Upper lobe of right lung (tissue), 1 donor: ENCODE data around the gene RNH1. TPM values are rescaled to one million over a fixed set of nuclear protein-coding genes. Genes with fewer than 3 reads are reported as not detected.

Experiments
- ATAC-seq: fragments of 200-7000 bp; cut with Tn5 transposase; one replicate; pipeline ENCODE4 v1.9.1; 2020; ENCODE audit warnings: mild to moderate bottlenecking, moderate library complexity
- DNase-seq: peaks from one replicate; pipeline ENCODE4 v3.0.0-alpha.2; 2020
- H3K27ac ChIP-seq: fragments of 200-600 bp; one replicate; pipeline ENCODE4 v1.8.0; 2022
- H3K27me3 ChIP-seq: fragments of 200-600 bp; one replicate; pipeline ENCODE4 v1.8.0; 2022; ENCODE audit warnings: mild to moderate bottlenecking
- H3K36me3 ChIP-seq: fragments of 200-600 bp; one replicate; pipeline ENCODE4 v1.8.0; 2022
- H3K4me1 ChIP-seq: fragments of 200-600 bp; one replicate; pipeline ENCODE4 v1.8.0; 2022
- H3K4me3 ChIP-seq: fragments of 200-600 bp; one replicate; pipeline ENCODE4 v1.8.0; 2022; ENCODE audit warnings: mild to moderate bottlenecking
- H3K9me3 ChIP-seq: fragments of 200-600 bp; one replicate; pipeline ENCODE4 v1.8.0; 2022
- CTCF ChIP-seq: fragments of 200-600 bp; IDR thresholded peaks from one replicate; pipeline ENCODE4 v1.8.0; 2022; ENCODE audit warnings: antibody characterized with exemption
- intact Hi-C: fragments of 100-400 bp; cut with DNase I; formaldehyde crosslinking; loops from one replicate; pipeline ENCODE4 v1.11.0; 2022
- total RNA-seq: library from RNA; stranded (reverse); fragmentation: NEBNext Ultra II Directional; extraction: Animal tissue kit (Norgen Biotek cat#: 25700); gene quantifications from one replicate; pipeline ENCODE4 v1.2.1, GENCODE V29; 2021
- donor health status: DM: no; HTN: yes; CAD: no; lungs with severe emphysema.

Gene RNH1
- total RNA-seq, 1 donor from 2014 or later, result 245 TPM

- peak; percentile 63 for DNase-seq
- Histone ChIP-seq H3K36me3 (peaks cover 27% of the 10 kb centered on the region), H3K9me3 (no peaks in the 10 kb centered on the region), H3K27ac (no peak overlapping the region), H3K4me1 (peaks cover 31% of the 10 kb centered on the region), H3K4me3 (peak overlapping the region; percentile 92), H3K27me3 (no peaks in the 10 kb centered on the region)
- intact Hi-C loops, result no loop called here
- no peak for TF ChIP-seq CTCF
- ATAC-seq, result no peak
These were observed 26.7 kb upstream of the RNH1 start for GRCh38 chr11:533586-534395.

GRCh38 chr11:532986-533585, 26.0 kb upstream of the RNH1 start:
- Histone ChIP-seq H3K4me3 (no peak overlapping the region), H3K36me3 (peaks cover 27% of the 10 kb centered on the region), H3K27me3 (no peaks in the 10 kb centered on the region), H3K27ac (no peak overlapping the region), H3K4me1 (peaks cover 30% of the 10 kb centered on the region), H3K9me3 (no peaks in the 10 kb centered on the region)
- no peak for TF ChIP-seq CTCF
- ATAC-seq (no peak), DNase-seq (peak; percentile 68)
- intact Hi-C loops, result no loop called here

- Histone ChIP-seq H3K9me3 (no peaks in the 10 kb centered on the region), H3K4me1 (peaks cover 25% of the 10 kb centered on the region), H3K4me3 (no peak overlapping the region), H3K27me3 (no peaks in the 10 kb centered on the region), H3K27ac (no peak overlapping the region), H3K36me3 (peaks cover 27% of the 10 kb centered on the region)
- no peak for DNase-seq
- intact Hi-C loops, result no loop called here
- no peak for TF ChIP-seq CTCF
- no peak for ATAC-seq
These were observed 25.5 kb upstream of the RNH1 start for GRCh38 chr11:532527-532985.

- intact Hi-C loops, result no loop called here
- DNase-seq (peak; percentile 58), ATAC-seq (no peak)
- Histone ChIP-seq H3K9me3 (no peaks in the 10 kb centered on the region), H3K27me3 (no peaks in the 10 kb centered on the region), H3K4me1 (peaks cover 23% of the 10 kb centered on the region), H3K36me3 (peaks cover 27% of the 10 kb centered on the region), H3K4me3 (no peak overlapping the region), H3K27ac (no peak overlapping the region)
- no peak for TF ChIP-seq CTCF
These were observed 25.0 kb upstream of the RNH1 start for GRCh38 chr11:531919-532526.

GRCh38 chr11:530960-531831, 24.2 kb upstream of the RNH1 start:
- peaks cover 14% of the 10 kb centered on the region for H3K4me1 ChIP-seq
- peak; percentile 63 for DNase-seq
- H3K27ac ChIP-seq, result no peak overlapping the region
- no peaks in the 10 kb centered on the region for H3K9me3 ChIP-seq
- intact Hi-C loops, result no loop called here
- ATAC-seq, result no peak
- TF ChIP-seq CTCF, result no peak
- H3K36me3 ChIP-seq, result peaks cover 27% of the 10 kb centered on the region
- H3K27me3 ChIP-seq, result no peaks in the 10 kb centered on the region
- no peak overlapping the region for H3K4me3 ChIP-seq
